Esophagus squamous epithelium (tissue), 5 donors: ENCODE results near the gene CD38. TPM values are rescaled to one million over a fixed set of nuclear protein-coding genes. Genes with fewer than 3 reads are reported as not detected.

Source experiments
- DNase-seq: peaks from one replicate; lab custom pipeline; 2025; lab: John Stamatoyannopoulos, UW
- H3K27ac ChIP-seq, 4 donors: fragments of 200-600 bp; sonication (generic); one replicate each; pipeline ENCODE4 v1.5.1; 2016 to 2019; ENCODE audit warnings: mild to moderate bottlenecking in 1 of 4
- H3K27me3 ChIP-seq, 4 donors: fragments of 200-600 bp; sonication (generic); 1 replicate in 3 of 4; 2 replicates in 1 of 4; pipeline versions ENCODE4 v1.5.1 to v1.6.0; 2017 to 2021; ENCODE audit warnings: antibody characterized with exemption in 1 of 4
- H3K36me3 ChIP-seq, 3 donors: fragments of 200-600 bp; sonication (generic); one replicate each; pipeline ENCODE4 v1.5.1; 2016 to 2019
- H3K4me1 ChIP-seq, 3 donors: fragments of 200-600 bp; sonication (generic); one replicate each; pipeline ENCODE4 v1.5.1; 2017 to 2019
- H3K4me3 ChIP-seq, 4 donors: fragments of 200-600 bp; sonication (generic); 1 replicate in 3 of 4; 2 replicates in 1 of 4; pipeline ENCODE4 v1.5.1; 2016 to 2019; ENCODE audit warnings: mild to moderate bottlenecking in 2 of 4, moderate library complexity in 1 of 4
- H3K9me3 ChIP-seq, 3 donors: fragments of 200-600 bp; sonication (generic); one replicate each; pipeline ENCODE4 v1.5.1; 2016 to 2019
- CTCF ChIP-seq, 6 experiments: fragments of 450-650 bp in 4 of 6; fragments of 200-600 bp in 2 of 6; sonication (generic) in 2 of 6; IDR thresholded peaks; one replicate each; pipeline ENCODE4 v1.5.1; 2016 to 2019; ENCODE audit warnings: antibody characterized with exemption in 6 of 6, mild to moderate bottlenecking in 4 of 6, moderate library complexity in 4 of 6
- POLR2A ChIP-seq, 4 donors: fragments of 450-650 bp; IDR thresholded peaks; one replicate each; pipeline ENCODE4 v1.6.1; 2017; ENCODE audit warnings: antibody characterized with exemption in 4 of 4, mild to moderate bottlenecking in 4 of 4, moderate library complexity in 3 of 4
- WGBS, 2 donors: methylation state at CpG; one replicate each; pipeline ENCODE4 v1.1.5; 2018; 5-methylcytosine and 5-hydroxymethylcytosine counted together
- intact Hi-C: fragments of 100-400 bp; cut with DNase I; formaldehyde crosslinking; loops from one replicate; pipeline ENCODE4 v1.15.0; 2022
- total RNA-seq, 4 donors: library from RNA; depleted of rRNA; stranded (reverse); fragments of >200 nt; gene quantifications; one replicate each; pipeline ENCODE4 v1.1.0, GENCODE V29; 2016
- donor health status: DM: yes; HTN: yes; CAD: no.

Gene CD38
- total RNA-seq, 4 donors from 2014 or later = 1.1 to 2.5 (median 1.9) TPM

- intact Hi-C loops = no loop called here
- no peaks in the 10 kb centered on the region for H3K36me3 ChIP-seq
- 78% methylated on average over 4 of the region's 5 CpGs for WGBS, 2 donors
- DNase-seq = no peak
- H3K4me3 ChIP-seq = no peak overlapping the region
- no peaks in the 10 kb centered on the region for H3K9me3 ChIP-seq
- H3K27me3 ChIP-seq = peaks cover 0 to 33% (median 0%) of the 10 kb centered on the region in 4 donors
- no peak for TF ChIP-seq POLR2A (IDR thresholded peaks at IDR 0.05)
- no peak for TF ChIP-seq CTCF (IDR thresholded peaks at IDR 0.05)
- peaks cover 0 to under 1% (median 0%) of the 10 kb centered on the region in 3 donors for H3K4me1 ChIP-seq
- no peak overlapping the region for H3K27ac ChIP-seq
These were observed 7.0 kb downstream of the CD38 start for GRCh38 chr4:15784959-15785634.

GRCh38 chr4:15786743-15787142, 8.6 kb downstream of the CD38 start:
- H3K4me3 ChIP-seq = no peak overlapping the region
- no peak for DNase-seq
- intact Hi-C loops = no loop called here
- H3K9me3 ChIP-seq = no peaks in the 10 kb centered on the region
- H3K27me3 ChIP-seq = peaks cover 0 to 23% (median 0%) of the 10 kb centered on the region in 4 donors
- no peaks in the 10 kb centered on the region for H3K36me3 ChIP-seq
- WGBS, 2 donors = 98% methylated on average over 5 of the region's 26 CpGs; no CpG with 5 or more reads in 1 of the 2 donors
- no peak overlapping the region for H3K27ac ChIP-seq
- no peaks in the 10 kb centered on the region for H3K4me1 ChIP-seq
- TF ChIP-seq POLR2A (IDR thresholded peaks at IDR 0.05) = no peak
- no peak for TF ChIP-seq CTCF (IDR thresholded peaks at IDR 0.05)

GRCh38 chr4:15792974-15793373, 14.8 kb downstream of the CD38 start:
- no peak overlapping the region for H3K4me3 ChIP-seq
- intact Hi-C loops = no loop called here
- 36 to 40% methylated on average over 2 of the region's 2 CpGs for WGBS, 2 donors

GRCh38 chr4:15793506-15794363, 15.6 kb downstream of the CD38 start:
- Histone ChIP-seq H3K4me1 (no peaks in the 10 kb centered on the region), H3K9me3 (no peaks in the 10 kb centered on the region), H3K27me3 (peaks cover 0 to 23% (median 0%) of the 10 kb centered on the region in 4 donors), H3K36me3 (no peaks in the 10 kb centered on the region), H3K27ac (no peak overlapping the region), H3K4me3 (no peak overlapping the region)
- DNase-seq = no peak
- TF ChIP-seq CTCF (IDR thresholded peaks at IDR 0.05) (no peak), POLR2A (IDR thresholded peaks at IDR 0.05) (no peak)
- intact Hi-C loops = no loop called here
- 82 to 85% methylated on average over 3 of the region's 3 CpGs for WGBS, 2 donors

More at GRCh38 chr4:15792974-15793373, 14.8 kb downstream of the CD38 start:
- no peak for DNase-seq
- Histone ChIP-seq H3K36me3 (no peaks in the 10 kb centered on the region), H3K9me3 (no peaks in the 10 kb centered on the region), H3K27ac (no peak overlapping the region), H3K4me1 (no peaks in the 10 kb centered on the region), H3K27me3 (peaks cover 0 to 22% (median 0%) of the 10 kb centered on the region in 4 donors)
- TF ChIP-seq CTCF (IDR thresholded peaks at IDR 0.05) = no peak
- no peak for TF ChIP-seq POLR2A (IDR thresholded peaks at IDR 0.05)

- no peak for TF ChIP-seq POLR2A (IDR thresholded peaks at IDR 0.05)
- intact Hi-C loops = no loop called here
- Histone ChIP-seq H3K27ac (no peak overlapping the region), H3K27me3 (peaks cover 0 to 23% (median 0%) of the 10 kb centered on the region in 4 donors), H3K4me3 (no peak overlapping the region), H3K9me3 (no peaks in the 10 kb centered on the region), H3K36me3 (no peaks in the 10 kb centered on the region), H3K4me1 (no peaks in the 10 kb centered on the region)
- WGBS, 2 donors = 77 to 84% methylated on average over 2 of the region's 2 CpGs
- DNase-seq = no peak
These were observed 16.3 kb downstream of the CD38 start for GRCh38 chr4:15794426-15794825.
